K562 (cell line): ENCODE results near the gene BCL7C. TPM values are rescaled to one million over a fixed set of nuclear protein-coding genes. Genes with fewer than 3 reads are reported as not detected.

Source experiments
- ATAC-seq: fragments of 200-7000 bp; cut with Tn5 transposase; 3 replicates; pipeline ENCODE4 v1.9.1; 2020; ENCODE audit warnings: moderate library complexity
- BruUV-seq: library from RNA; stranded (reverse); fragments of 400-500 nt; replicated peaks from 2 replicates; lab custom pipeline; 2021; lab: Mats Ljungman, UMichigan
- CTCF ChIA-PET: fragments of 300-600 bp; formaldehyde crosslinking; extraction: SDS; loops from one replicate; lab custom pipeline; 2021; ENCODE audit warnings: low intra/inter-chr PET ratio; lab: Yijun Ruan, JAX
- POLR2A ChIA-PET: fragments of 300-600, 350-650 bp; sonication (Branson Sonifier 250); formaldehyde crosslinking; extraction: SDS; loops from one replicate; lab custom pipeline; 2021; ENCODE audit warnings: antibody characterized with exemption, inconsistent platforms; lab: Yijun Ruan, JAX
- DNase-seq, 4 experiments: peaks; one replicate each; pipeline versions ENCODE4 v3.0.0 to v3.0.0-alpha.2; 2011 to 2018; ENCODE audit warnings: low spot score in 3 of 4, mixed read lengths in 3 of 4; ENCODE audit errors: extremely low read depth in 1 of 4
- FAIRE-seq: peaks from 2 replicates; lab custom pipeline; 2011; peaks lifted over from hg19 to GRCh38; lab: Jason Lieb, UNC
- H2AFZ ChIP-seq: 2 replicates; pipeline ENCODE4 v1.6.0; 2011; ENCODE audit warnings: low read depth, low read length, control low read depth, inconsistent platforms
- H3K27ac ChIP-seq: fragments of 200-600 bp; 3 replicates; pipeline ENCODE4 v1.8.0; 2011; ENCODE audit warnings: low read depth, mild to moderate bottlenecking, control low read depth, inconsistent platforms, low read length, moderate library complexity, mixed read lengths; ENCODE audit errors: extremely low read depth
- H3K27me3 ChIP-seq, 2 experiments: fragments of 300-600 bp in 1 of 2; 2 replicates in 1 of 2; 3 replicates in 1 of 2; pipeline versions ENCODE4 v1.6.0 to v1.8.0; 2011; ENCODE audit warnings: inconsistent platforms in 2 of 2, low read length in 2 of 2, mild to moderate bottlenecking in 1 of 2, mixed read lengths in 1 of 2, moderate library complexity in 1 of 2; ENCODE audit not compliant: control insufficient read depth in 2 of 2, insufficient read depth in 2 of 2
- H3K36me3 ChIP-seq: fragments of 300-600 bp; 3 replicates; pipeline ENCODE4 v1.8.0; 2011; ENCODE audit warnings: mild to moderate bottlenecking, low read length, inconsistent platforms; ENCODE audit not compliant: control insufficient read depth, insufficient read depth
- H3K4me1 ChIP-seq, 2 experiments: fragments of 200-600 bp in 1 of 2; replicated peaks in 1 of 2; 2 replicates in 1 of 2; 3 replicates in 1 of 2; pipeline versions ENCODE4 v1.5.1 to v1.8.0; 2011; ENCODE audit warnings: inconsistent platforms in 2 of 2, low read length in 2 of 2, mild to moderate bottlenecking in 1 of 2, mixed read lengths in 1 of 2, moderate library complexity in 1 of 2; ENCODE audit not compliant: control insufficient read depth in 2 of 2, insufficient read depth in 2 of 2
- H3K4me2 ChIP-seq: 2 replicates; pipeline ENCODE4 v1.6.1; 2011; ENCODE audit warnings: low read length, control low read depth, inconsistent platforms, mixed read lengths; ENCODE audit not compliant: insufficient read depth
- H3K4me3 ChIP-seq: fragments of 200-600 bp; sonication (generic), shearing (Covaris generic); 2 replicates; pipeline ENCODE4 v1.5.1; 2016; ENCODE audit warnings: control low read depth, inconsistent platforms
- H3K79me2 ChIP-seq: fragments of 200-600 bp; 3 replicates; pipeline ENCODE4 v1.8.0; 2011; ENCODE audit warnings: low read length, inconsistent platforms; ENCODE audit not compliant: control insufficient read depth, insufficient read depth
- H3K9ac ChIP-seq, 2 experiments: 2 replicates each; pipeline versions ENCODE4 v1.6.0 to v1.6.1; 2011; ENCODE audit warnings: low read depth in 2 of 2, low read length in 2 of 2, control low read depth in 1 of 2, inconsistent platforms in 1 of 2, mild to moderate bottlenecking in 1 of 2, mixed read lengths in 1 of 2; ENCODE audit not compliant: insufficient read depth in 1 of 2
- H3K9me1 ChIP-seq: one replicate; pipeline ENCODE4 v1.6.0; 2011; ENCODE audit warnings: inconsistent platforms, mild to moderate bottlenecking, low read length, moderate library complexity; ENCODE audit not compliant: control insufficient read depth, insufficient read depth
- H3K9me3 ChIP-seq: replicated peaks from 2 replicates; pipeline ENCODE4 v1.5.1; 2011; ENCODE audit warnings: low read depth, low read length, inconsistent platforms; ENCODE audit not compliant: control insufficient read depth, insufficient read depth
- H4K20me1 ChIP-seq: replicated peaks from 2 replicates; pipeline ENCODE4 v1.6.1; 2011; ENCODE audit warnings: low read length, inconsistent platforms, mixed read lengths; ENCODE audit not compliant: control insufficient read depth, insufficient read depth
- CXXC5 ChIP-seq: fragments of 250-450 bp; sonication (Bioruptor Pico); IDR thresholded peaks from 2 replicates; pipeline ENCODE4 v1.8.0; 2022; ENCODE audit warnings: inconsistent platforms, mild to moderate bottlenecking, moderate library complexity
- GABPA ChIP-seq: fragments of 200-800 bp; sonication (Bioruptor generic); conservative IDR thresholded peaks from 2 replicates; pipeline ENCODE4 v1.6.1; 2016; ENCODE audit warnings: low read depth, missing genetic modification characterization, missing compliant biosample characterization
- GABPB1 ChIP-seq: sonication (generic); formaldehyde crosslinking; IDR thresholded peaks from 2 replicates; pipeline ENCODE4 v1.8.0; 2022; ENCODE audit warnings: mild to moderate bottlenecking, missing genetic modification reagents
- ID3 ChIP-seq, 2 experiments: fragments of 250-450 bp in 1 of 2; fragments of 450-650 bp in 1 of 2; sonication (Bioruptor Pico) in 1 of 2; IDR thresholded peaks; 2 replicates each; pipeline versions ENCODE4 v1.6.1 to v1.8.0; 2016 to 2021; ENCODE audit warnings: mild to moderate bottlenecking in 2 of 2, moderate library complexity in 2 of 2, missing compliant biosample characterization in 1 of 2, missing genetic modification characterization in 1 of 2
- MGA ChIP-seq: fragments of 450-650 bp; IDR thresholded peaks from 2 replicates; pipeline ENCODE4 v1.6.1; 2016; ENCODE audit warnings: mild to moderate bottlenecking, moderate library complexity
- POLR2A ChIP-seq: fragments of 450-650 bp; conservative IDR thresholded peaks from 2 replicates; pipeline ENCODE4 v1.6.1; 2016
- PURB ChIP-seq: sonication (generic); formaldehyde crosslinking; IDR thresholded peaks from 2 replicates; pipeline ENCODE4 v1.9.0; 2021; ENCODE audit warnings: low read depth, mild to moderate bottlenecking, missing genetic modification reagents
- SMARCB1 ChIP-seq: IDR thresholded peaks from 2 replicates; pipeline ENCODE4 v1.6.1; 2011; ENCODE audit warnings: improper control_type of control experiment, low read depth; ENCODE audit not compliant: insufficient read length
- ZNF644 ChIP-seq: fragments of 200-800 bp; sonication (Bioruptor generic); IDR thresholded peaks from 2 replicates; pipeline ENCODE4 v1.6.1; 2016; ENCODE audit warnings: low read depth, missing genetic modification characterization, missing compliant biosample characterization
- WGBS: fragments of 100-300 bp; shearing (Covaris generic); methylation state at CpG from one replicate; pipeline ENCODE4 v1.1.6; 2016; ENCODE audit warnings: low coverage, mixed read lengths; ENCODE audit not compliant: insufficient coverage; ENCODE audit errors: missing lambda C conversion rate; 5-methylcytosine and 5-hydroxymethylcytosine counted together
- in situ Hi-C: fragments of 300-500 bp; cut with MboI; formaldehyde crosslinking; loops from 4 replicates; pipeline ENCODE4 v1.15.0; 2018; ENCODE audit warnings: inconsistent platforms, mixed read lengths
- intact Hi-C: fragments of 100-400 bp; cut with micrococcal nuclease; formaldehyde crosslinking; loops from 2 replicates; pipeline ENCODE4 v1.14.2; 2022
- polyA plus RNA-seq, 8 experiments: library from polyadenylated mRNA; depleted of rRNA in 4 of 8; stranded (reverse) in 5 of 8; unstranded in 3 of 8; fragments of >200 nt; fragmentation: Nextera tagmentation in 2 of 8; fragmentation: Illumina TruSeq in 1 of 8; extraction: Ambion mirVana in 2 of 8; extraction: Trizol in 1 of 8; gene quantifications; 2 replicates each; pipeline versions ENCODE4 v1.2.1 to v1.2.3, GENCODE V29; 2011 to 2014; ENCODE audit warnings: inconsistent platforms in 1 of 8, missing spikeins in 1 of 8
- total RNA-seq, 7 experiments: library from RNA; depleted of rRNA in 6 of 7; stranded (reverse); fragments of >200 nt in 6 of 7; fragmentation: Illumina TruSeq in 2 of 7; extraction: Trizol in 2 of 7; gene quantifications; 2 replicates each; pipeline versions ENCODE4 v1.2.1 to v1.2.3, GENCODE V29; 2011 to 2021; ENCODE audit warnings: low replicate concordance in 1 of 7
- TF ChIP-seq, protein P1 (sequence below): sonication (generic); IDR thresholded peaks from 2 replicates; pipeline ENCODE4 v1.6.1; 2016

The BCL7C gene
- total and polyA plus RNA-seq, 9 of the 15 experiments (the other 6 are each of a cell fraction or from before 2014, with no cell fraction given), result 1.7 to 85.8 (median 19.6) TPM

GRCh38 chr16:30841332-30841731 is 52.5 kb downstream of the BCL7C start:
- POLR2A ChIA-PET, result interaction anchor here (0.6 kb wide), 1 partner anchor 10 kb away, joined by 4 read pairs; no protein-coding TSS in a partner anchor
- intact Hi-C loops, result no loop called here
- DNase-seq (no peak), FAIRE-seq (no peak), ATAC-seq (no peak)
- Histone ChIP-seq H3K9me1 (no peaks in the 10 kb centered on the region), H3K4me2 (no peak overlapping the region), H3K4me1 (peaks cover 4 to 15% of the 10 kb centered on the region in 2 experiments; a peak in 3 of 5 replicates), H4K20me1 (no peaks in the 10 kb centered on the region), H3K79me2 (no peaks in the 10 kb centered on the region), H3K36me3 (no peaks in the 10 kb centered on the region), H3K4me3 (no peak overlapping the region), H3K9ac (no peak overlapping the region), H2AFZ (no peak overlapping the region), H3K9me3 (no peaks in the 10 kb centered on the region), H3K27ac (no peak overlapping the region), H3K27me3 (no peaks in the 10 kb centered on the region)
- CTCF ChIA-PET, result no interaction called here
- WGBS, result 45% methylated on average over 9 of the region's 9 CpGs
- no TSS peak for BruUV-seq
- in situ Hi-C loops, result loop anchor here (10.0 kb wide), 1 partner anchor 63 kb away; no protein-coding TSS in a partner anchor
- no peak for TF ChIP-seq GABPB1
- TF ChIP-seq, protein P1, sequence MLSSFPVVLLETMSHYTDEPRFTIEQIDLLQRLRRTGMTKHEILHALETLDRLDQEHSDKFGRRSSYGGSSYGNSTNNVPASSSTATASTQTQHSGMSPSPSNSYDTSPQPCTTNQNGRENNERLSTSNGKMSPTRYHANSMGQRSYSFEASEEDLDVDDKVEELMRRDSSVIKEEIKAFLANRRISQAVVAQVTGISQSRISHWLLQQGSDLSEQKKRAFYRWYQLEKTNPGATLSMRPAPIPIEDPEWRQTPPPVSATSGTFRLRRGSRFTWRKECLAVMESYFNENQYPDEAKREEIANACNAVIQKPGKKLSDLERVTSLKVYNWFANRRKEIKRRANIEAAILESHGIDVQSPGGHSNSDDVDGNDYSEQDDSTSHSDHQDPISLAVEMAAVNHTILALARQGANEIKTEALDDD, result no peak
- TF ChIP-seq PURB (CRISPR knock-in tag), result no peak
- TF ChIP-seq GABPA (tag), result no peak
- TF ChIP-seq ZNF644, result no peak
- TF ChIP-seq MGA, result no peak
- no peak for TF ChIP-seq SMARCB1
- TF ChIP-seq POLR2A, result no peak
- no peak for TF ChIP-seq ID3 (CRISPR knock-in tag; IDR thresholded peaks at IDR 0.05)
- TF ChIP-seq ID3 (tag; IDR thresholded peaks at IDR 0.05), result no peak
- TF ChIP-seq CXXC5 (CRISPR knock-in tag), result no peak
